Mesenchymal stem cell (in vitro differentiated cells and primary cell): Measurements from ENCODE around the gene RYR2.

Experiments
- DNase-seq: peaks from one replicate; pipeline ENCODE4 v3.0.0-alpha.2; 2013
- H2AFZ ChIP-seq: one replicate; pipeline ENCODE4 v1.6.1; 2013; ENCODE audit warnings: low read depth, mild to moderate bottlenecking, control low read depth, inconsistent platforms, low read length, moderate library complexity
- H2AK5ac ChIP-seq: 2 replicates; pipeline ENCODE4 v1.6.1; 2013; ENCODE audit warnings: low read length, moderate library complexity, mild to moderate bottlenecking, inconsistent platforms; ENCODE audit not compliant: severe bottlenecking
- H2BK120ac ChIP-seq: one replicate; pipeline ENCODE4 v1.6.1; 2013; ENCODE audit warnings: low read depth, mild to moderate bottlenecking, inconsistent platforms, low read length, moderate library complexity
- H2BK12ac ChIP-seq, 2 experiments: one replicate each; pipeline ENCODE4 v1.6.1; 2013; ENCODE audit warnings: inconsistent platforms in 2 of 2, low read length in 2 of 2, mild to moderate bottlenecking in 2 of 2, moderate library complexity in 2 of 2, control low read depth in 1 of 2
- H2BK15ac ChIP-seq: one replicate; pipeline ENCODE4 v1.6.1; 2013; ENCODE audit warnings: mild to moderate bottlenecking, low read depth, inconsistent platforms; ENCODE audit not compliant: poor library complexity, severe bottlenecking
- H2BK5ac ChIP-seq: 2 replicates; pipeline ENCODE4 v1.6.1; 2013; ENCODE audit warnings: low read depth, mild to moderate bottlenecking, low read length, control low read depth, inconsistent platforms; ENCODE audit not compliant: poor library complexity, severe bottlenecking
- H3K14ac ChIP-seq, 2 experiments: one replicate each; pipeline ENCODE4 v1.6.1; 2013; ENCODE audit warnings: inconsistent platforms in 2 of 2, low read length in 2 of 2, control low read depth in 1 of 2, mild to moderate bottlenecking in 1 of 2, moderate library complexity in 1 of 2
- H3K18ac ChIP-seq, 2 experiments: one replicate each; pipeline ENCODE4 v1.6.1; 2013; ENCODE audit warnings: inconsistent platforms in 2 of 2, low read length in 2 of 2, control low read depth in 1 of 2, low read depth in 1 of 2, mild to moderate bottlenecking in 1 of 2
- H3K23ac ChIP-seq, 2 experiments: one replicate each; pipeline ENCODE4 v1.6.1; 2013; ENCODE audit warnings: inconsistent platforms in 2 of 2, low read length in 2 of 2, mild to moderate bottlenecking in 2 of 2, moderate library complexity in 2 of 2, control low read depth in 1 of 2
- H3K27ac ChIP-seq: 2 replicates; pipeline ENCODE4 v1.5.1; 2013; ENCODE audit warnings: mild to moderate bottlenecking, moderate library complexity, low read length, control low read depth, inconsistent platforms; ENCODE audit not compliant: poor library complexity, severe bottlenecking
- H3K27me3 ChIP-seq, 2 experiments: 2 replicates each; pipeline versions ENCODE4 v1.6.1 to v1.7.0; 2013; ENCODE audit warnings: low read length in 2 of 2, mild to moderate bottlenecking in 2 of 2, moderate library complexity in 2 of 2, control low read depth in 1 of 2, inconsistent platforms in 1 of 2; ENCODE audit not compliant: control insufficient read depth in 1 of 2, insufficient read depth in 1 of 2
- H3K36me3 ChIP-seq, 2 experiments: 2 replicates each; pipeline versions ENCODE4 v1.6.1 to v1.7.0; 2013; ENCODE audit warnings: low read length in 2 of 2, control low read depth in 1 of 2, inconsistent platforms in 1 of 2, low read depth in 1 of 2, mild to moderate bottlenecking in 1 of 2; ENCODE audit not compliant: insufficient read depth in 2 of 2, control insufficient read depth in 1 of 2
- H3K4ac ChIP-seq, 2 experiments: one replicate each; pipeline ENCODE4 v1.6.1; 2013; ENCODE audit warnings: inconsistent platforms in 2 of 2, low read length in 2 of 2, mild to moderate bottlenecking in 2 of 2, moderate library complexity in 2 of 2, control low read depth in 1 of 2, low read depth in 1 of 2
- H3K4me1 ChIP-seq: 2 replicates; pipeline ENCODE4 v1.6.1; 2013; ENCODE audit warnings: low read depth, low read length, control low read depth; ENCODE audit not compliant: control insufficient read depth, insufficient read depth
- H3K4me2 ChIP-seq: 2 replicates; pipeline ENCODE4 v1.6.1; 2013; ENCODE audit warnings: low read length, mild to moderate bottlenecking, inconsistent platforms; ENCODE audit not compliant: poor library complexity, severe bottlenecking
- H3K4me3 ChIP-seq, 2 experiments: 2 replicates each; pipeline versions ENCODE4 v1.5.1 to v1.7.0; 2013; ENCODE audit warnings: low read length in 2 of 2, mild to moderate bottlenecking in 2 of 2, control low read depth in 1 of 2, low read depth in 1 of 2; ENCODE audit not compliant: insufficient read depth in 1 of 2
- H3K79me1 ChIP-seq: replicated peaks from 2 replicates; pipeline ENCODE4 v1.6.1; 2013; ENCODE audit warnings: mild to moderate bottlenecking, control low read depth, low read length, inconsistent platforms; ENCODE audit not compliant: poor library complexity, severe bottlenecking
- H3K9ac ChIP-seq: 2 replicates; pipeline ENCODE4 v1.7.0; 2013; ENCODE audit warnings: mild to moderate bottlenecking, low read length, moderate library complexity
- H3K9me3 ChIP-seq: 2 replicates; pipeline ENCODE4 v1.7.0; 2013; ENCODE audit warnings: mild to moderate bottlenecking, low read length; ENCODE audit not compliant: control insufficient read depth
- H4K8ac ChIP-seq: one replicate; pipeline ENCODE4 v1.6.1; 2013; ENCODE audit warnings: inconsistent platforms, mild to moderate bottlenecking, low read length, moderate library complexity
- H4K91ac ChIP-seq: one replicate; pipeline ENCODE4 v1.6.1; 2013; ENCODE audit warnings: mild to moderate bottlenecking, low read length, inconsistent platforms
- WGBS: methylation state at CpG from one replicate; pipeline ENCODE4 v1.1.7; 2013; ENCODE audit warnings: mixed read lengths; 5-methylcytosine and 5-hydroxymethylcytosine counted together

The RYR2 gene

GRCh38 chr1:237227476-237227875 is 185.5 kb downstream of the RYR2 start:
- WGBS: no CpG with 5 or more reads among the region's 4 CpGs
- Histone ChIP-seq H3K18ac (no peak overlapping the region), H3K4me1 (no peaks in the 10 kb centered on the region), H3K4me2 (no peak overlapping the region), H2AFZ (no peak overlapping the region), H3K79me1 (no peaks in the 10 kb centered on the region), H3K27ac (no peak overlapping the region), H3K4me3 (no peak overlapping the region), H2BK15ac (no peak overlapping the region), H2BK12ac (no peak overlapping the region), H2AK5ac (no peak overlapping the region), H2BK120ac (no peak overlapping the region), H3K9me3 (no peaks in the 10 kb centered on the region), H4K91ac (no peak overlapping the region), H2BK5ac (no peak overlapping the region), H3K27me3 (no peaks in the 10 kb centered on the region), H3K36me3 (no peaks in the 10 kb centered on the region), H3K23ac (no peak overlapping the region), H3K4ac (no peak overlapping the region), H3K14ac (no peak overlapping the region), H4K8ac (no peak overlapping the region), H3K9ac (no peak overlapping the region)
- DNase-seq: no peak

GRCh38 chr1:237228421-237228820 is 186.4 kb downstream of the RYR2 start:
- Histone ChIP-seq H3K4ac (no peak overlapping the region), H3K4me2 (no peak overlapping the region), H3K9ac (no peak overlapping the region), H3K18ac (no peak overlapping the region), H4K91ac (no peak overlapping the region), H4K8ac (no peak overlapping the region), H2BK12ac (no peak overlapping the region), H2BK5ac (no peak overlapping the region), H3K27me3 (no peaks in the 10 kb centered on the region), H3K36me3 (no peaks in the 10 kb centered on the region), H2AFZ (no peak overlapping the region), H3K27ac (no peak overlapping the region), H3K14ac (no peak overlapping the region), H3K79me1 (no peaks in the 10 kb centered on the region), H2BK120ac (no peak overlapping the region), H3K4me3 (no peak overlapping the region), H3K4me1 (no peaks in the 10 kb centered on the region), H2BK15ac (no peak overlapping the region), H3K9me3 (no peaks in the 10 kb centered on the region), H2AK5ac (no peak overlapping the region), H3K23ac (no peak overlapping the region)
- 95% methylated on average over 2 of the region's 3 CpGs for WGBS
- DNase-seq: no peak

GRCh38 chr1:237229333-237229732 is 187.3 kb downstream of the RYR2 start:
- Histone ChIP-seq H3K9me3 (no peaks in the 10 kb centered on the region), H3K4me2 (no peak overlapping the region), H3K36me3 (no peaks in the 10 kb centered on the region), H4K91ac (no peak overlapping the region), H2AK5ac (no peak overlapping the region), H3K18ac (no peak overlapping the region), H3K4ac (no peak overlapping the region), H3K27me3 (no peaks in the 10 kb centered on the region), H3K4me3 (no peak overlapping the region), H2BK120ac (no peak overlapping the region), H3K27ac (no peak overlapping the region), H3K9ac (no peak overlapping the region), H3K23ac (no peak overlapping the region), H2BK5ac (no peak overlapping the region), H3K14ac (no peak overlapping the region), H2BK15ac (no peak overlapping the region), H3K79me1 (no peaks in the 10 kb centered on the region), H3K4me1 (no peaks in the 10 kb centered on the region), H2BK12ac (no peak overlapping the region), H4K8ac (no peak overlapping the region), H2AFZ (no peak overlapping the region)
- no peak for DNase-seq
- 71% methylated on average over 5 of the region's 6 CpGs for WGBS

GRCh38 chr1:237232501-237232900 is 190.5 kb downstream of the RYR2 start:
- H3K4me3 ChIP-seq: no peak overlapping the region
- H2BK5ac ChIP-seq: no peak overlapping the region
- H2AK5ac ChIP-seq: no peak overlapping the region
- H3K27ac ChIP-seq: no peak overlapping the region
- H4K91ac ChIP-seq: no peak overlapping the region
- WGBS: 46% methylated on average over 4 of the region's 4 CpGs
- DNase-seq: no peak
- H3K79me1 ChIP-seq: no peaks in the 10 kb centered on the region
- no peaks in the 10 kb centered on the region for H3K9me3 ChIP-seq
- H3K9ac ChIP-seq: no peak overlapping the region
- no peak overlapping the region for H2BK12ac ChIP-seq
- no peak overlapping the region for H2AFZ ChIP-seq
- no peak overlapping the region for H2BK15ac ChIP-seq
- H2BK120ac ChIP-seq: no peak overlapping the region
- H3K4me1 ChIP-seq: no peaks in the 10 kb centered on the region
- H3K4me2 ChIP-seq: no peak overlapping the region
- H3K14ac ChIP-seq: no peak overlapping the region
- no peak overlapping the region for H4K8ac ChIP-seq
- no peak overlapping the region for H3K18ac ChIP-seq
- no peak overlapping the region for H3K23ac ChIP-seq
- no peaks in the 10 kb centered on the region for H3K27me3 ChIP-seq
- no peak overlapping the region for H3K4ac ChIP-seq
- H3K36me3 ChIP-seq: no peaks in the 10 kb centered on the region
